OCI-LY7 (cell line): ENCODE data around the gene NEDD9. TPM values are rescaled to one million over a fixed set of nuclear protein-coding genes. Genes with fewer than 3 reads are reported as not detected.

Experiments used
- BruUV-seq: library from RNA; stranded (reverse); fragments of 400-500 nt; replicated peaks from 2 replicates; lab custom pipeline; 2021; lab: Mats Ljungman, UMichigan
- CTCF ChIA-PET: fragments of 300-600 bp; sonication (Branson Sonifier 250); formaldehyde crosslinking; loops from one replicate; lab custom pipeline; 2022; ENCODE audit warnings: antibody characterized with exemption; ENCODE audit not compliant: unreplicated experiment; lab: Charles Lee
- POLR2A ChIA-PET: fragments of 300-600 bp; sonication (Branson Sonifier 250); formaldehyde crosslinking; loops from one replicate; lab custom pipeline; 2022; ENCODE audit warnings: antibody characterized with exemption; lab: Charles Lee
- DNase-seq: peaks from one replicate; pipeline ENCODE4 v3.0.0-alpha.2; 2015; ENCODE audit warnings: low spot score
- H2AFZ ChIP-seq: fragments of 200-600 bp; sonication (generic), shearing (Covaris generic); 2 replicates; pipeline ENCODE4 v1.6.1; 2014; ENCODE audit warnings: mild to moderate bottlenecking, antibody characterized with exemption, low read length, moderate library complexity
- H3K27ac ChIP-seq: fragments of 200-600 bp; sonication (generic); 2 replicates; pipeline ENCODE4 v1.5.1; 2014; ENCODE audit warnings: mixed run types, low read depth, mild to moderate bottlenecking, moderate library complexity, low read length, inconsistent platforms; ENCODE audit not compliant: poor library complexity, severe bottlenecking
- H3K36me3 ChIP-seq: fragments of 200-600 bp; sonication (generic); 2 replicates; pipeline ENCODE4 v1.6.1; 2014; ENCODE audit warnings: mild to moderate bottlenecking, antibody characterized with exemption, low read length, moderate library complexity, mixed read lengths; ENCODE audit not compliant: insufficient read depth
- H3K4me1 ChIP-seq: fragments of 200-600 bp; sonication (generic); 2 replicates; pipeline ENCODE4 v1.5.1; 2014; ENCODE audit warnings: mild to moderate bottlenecking, low read length; ENCODE audit not compliant: insufficient read depth, poor library complexity, severe bottlenecking
- H3K4me2 ChIP-seq: fragments of 200-600 bp; sonication (generic); 2 replicates; pipeline ENCODE4 v1.6.1; 2014; ENCODE audit warnings: mild to moderate bottlenecking, low read length
- H3K4me3 ChIP-seq: fragments of 200-600 bp; sonication (generic); 2 replicates; pipeline ENCODE4 v1.5.1; 2014; ENCODE audit warnings: mild to moderate bottlenecking, low read depth, low read length; ENCODE audit not compliant: poor library complexity, severe bottlenecking
- H3K79me2 ChIP-seq: fragments of 200-600 bp; sonication (generic); 2 replicates; pipeline ENCODE4 v1.6.1; 2016; ENCODE audit warnings: low read depth, mild to moderate bottlenecking, low read length, moderate library complexity, mixed read lengths; ENCODE audit not compliant: insufficient read depth
- H3K9me2 ChIP-seq: fragments of 200-600 bp; sonication (generic); 2 replicates; pipeline ENCODE4 v1.6.1; 2016; ENCODE audit warnings: mild to moderate bottlenecking, low read length, mixed read lengths; ENCODE audit not compliant: insufficient read depth
- H3K9me3 ChIP-seq: fragments of 200-600 bp; sonication (generic); 2 replicates; pipeline ENCODE4 v1.6.1; 2014; ENCODE audit warnings: mild to moderate bottlenecking, mixed run types, low read length, mixed read lengths
- H4K20me1 ChIP-seq: fragments of 200-600 bp; sonication (generic); 2 replicates; pipeline ENCODE4 v1.6.1; 2014; ENCODE audit warnings: mild to moderate bottlenecking, antibody characterized with exemption, low read length, moderate library complexity, mixed read lengths; ENCODE audit not compliant: insufficient read depth
- EZH2phosphoT487 ChIP-seq: fragments of 200-600 bp; sonication (generic); IDR thresholded peaks from 2 replicates; pipeline ENCODE4 v1.6.1; 2018; ENCODE audit warnings: low read depth, borderline replicate concordance, mild to moderate bottlenecking, mixed run types, antibody characterized with exemption, low read length, moderate library complexity, mixed read lengths
- intact Hi-C: fragments of 100-400 bp; cut with micrococcal nuclease; formaldehyde crosslinking; loops from one replicate; pipeline ENCODE4 v1.10.0; 2022; ENCODE audit not compliant: unreplicated experiment
- total RNA-seq, 2 experiments: library from RNA; depleted of rRNA in 1 of 2; stranded (reverse); fragments of >200 nt in 1 of 2; shearing (Covaris generic) in 1 of 2; gene quantifications; 2 replicates each; pipeline ENCODE4 v1.2.3, GENCODE V29; 2014 to 2022
- TF ChIP-seq, protein P1 (sequence below): fragments of 200-600 bp; sonication (generic); conservative IDR thresholded peaks from 2 replicates; pipeline ENCODE4 v1.5.1; 2014; ENCODE audit warnings: mild to moderate bottlenecking, antibody characterized with exemption, low read length, moderate library complexity, mixed read lengths

The NEDD9 gene
- total RNA-seq, 2 experiments from 2014 or later, result 13.0 to 41.6 TPM

DNA sequence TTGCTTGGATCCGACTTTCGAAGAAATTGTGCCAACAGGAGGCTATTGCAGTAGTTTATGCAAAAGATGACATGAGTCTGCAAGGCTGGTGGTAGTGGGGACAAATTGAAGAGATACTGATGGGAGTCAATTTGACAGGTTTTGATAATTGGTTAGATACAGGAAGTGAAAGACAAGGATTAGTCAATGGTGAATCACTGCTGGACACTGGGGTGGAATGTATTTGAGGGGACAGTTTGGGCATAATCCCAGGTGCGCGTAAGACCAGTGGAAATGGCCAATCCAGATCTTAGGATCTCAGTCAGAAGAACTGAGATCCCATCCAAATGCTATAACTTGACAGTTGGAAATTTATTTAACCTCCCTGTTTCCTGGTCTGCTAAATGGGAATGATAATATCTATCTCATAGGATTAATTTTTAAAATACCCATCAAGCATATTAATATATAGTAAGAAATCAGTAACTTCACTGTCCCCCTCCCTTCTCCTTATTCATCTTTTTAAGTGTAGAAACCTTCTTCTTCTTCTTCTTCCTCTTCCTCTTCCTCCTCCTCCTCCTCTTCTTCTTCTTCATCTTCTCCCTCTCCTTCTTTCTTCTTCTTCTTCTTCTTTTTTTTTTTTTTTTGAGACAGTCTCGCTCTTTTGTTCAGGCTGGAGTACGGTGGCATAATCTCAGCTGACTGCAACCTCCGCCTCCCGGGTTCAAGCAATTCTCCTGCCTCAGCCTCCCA, 90.0 kb downstream of the NEDD9 start:
- Histone ChIP-seq H3K27ac (no peak overlapping the region), H3K4me3 (no peak overlapping the region), H4K20me1 (peaks cover 2% of the 10 kb centered on the region; the same call in 1 of the 2 replicates), H3K79me2 (no peaks in the 10 kb centered on the region), H3K9me3 (no peaks in the 10 kb centered on the region), H3K9me2 (no peaks in the 10 kb centered on the region), H3K36me3 (peaks cover 3% of the 10 kb centered on the region; the same call in 1 of the 2 replicates), H3K4me2 (no peak overlapping the region), H2AFZ (no peak overlapping the region), H3K4me1 (no peaks in the 10 kb centered on the region)
- intact Hi-C loops, result loop anchor here (5.0 kb wide), 1 partner anchor 190 kb away; no protein-coding TSS in a partner anchor
- POLR2A ChIA-PET, result interaction anchor here (1.0 to 1.8 kb wide), 2 partner anchors 15 to 354 kb away, joined by 4 to 6 read pairs; no protein-coding TSS in a partner anchor
- DNase-seq, result no peak
- BruUV-seq, result no TSS peak
- CTCF ChIA-PET, result no interaction called here
- TF ChIP-seq EZH2phosphoT487, result no peak
- TF ChIP-seq, protein P1, sequence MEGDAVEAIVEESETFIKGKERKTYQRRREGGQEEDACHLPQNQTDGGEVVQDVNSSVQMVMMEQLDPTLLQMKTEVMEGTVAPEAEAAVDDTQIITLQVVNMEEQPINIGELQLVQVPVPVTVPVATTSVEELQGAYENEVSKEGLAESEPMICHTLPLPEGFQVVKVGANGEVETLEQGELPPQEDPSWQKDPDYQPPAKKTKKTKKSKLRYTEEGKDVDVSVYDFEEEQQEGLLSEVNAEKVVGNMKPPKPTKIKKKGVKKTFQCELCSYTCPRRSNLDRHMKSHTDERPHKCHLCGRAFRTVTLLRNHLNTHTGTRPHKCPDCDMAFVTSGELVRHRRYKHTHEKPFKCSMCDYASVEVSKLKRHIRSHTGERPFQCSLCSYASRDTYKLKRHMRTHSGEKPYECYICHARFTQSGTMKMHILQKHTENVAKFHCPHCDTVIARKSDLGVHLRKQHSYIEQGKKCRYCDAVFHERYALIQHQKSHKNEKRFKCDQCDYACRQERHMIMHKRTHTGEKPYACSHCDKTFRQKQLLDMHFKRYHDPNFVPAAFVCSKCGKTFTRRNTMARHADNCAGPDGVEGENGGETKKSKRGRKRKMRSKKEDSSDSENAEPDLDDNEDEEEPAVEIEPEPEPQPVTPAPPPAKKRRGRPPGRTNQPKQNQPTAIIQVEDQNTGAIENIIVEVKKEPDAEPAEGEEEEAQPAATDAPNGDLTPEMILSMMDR, result no peak

DNA sequence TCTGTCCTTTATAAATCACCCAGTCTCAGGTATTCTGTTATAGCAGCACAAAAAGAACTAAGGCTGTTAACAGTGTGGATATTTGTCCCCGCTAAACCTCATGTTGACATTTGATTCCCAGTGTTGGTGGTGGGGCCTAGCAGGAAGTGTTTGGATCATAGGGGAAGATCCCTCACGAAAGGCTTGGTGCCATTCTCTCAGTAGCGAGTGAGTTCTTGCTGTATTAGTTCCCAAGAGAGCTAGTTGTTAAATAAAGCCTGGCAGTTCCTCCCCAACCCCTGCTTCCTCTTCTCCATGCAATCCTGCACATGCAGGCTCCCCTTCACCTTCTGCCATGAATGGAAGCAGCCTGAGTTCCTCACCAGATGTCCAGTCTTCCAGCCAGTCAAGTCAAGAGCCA, 91.2 kb downstream of the NEDD9 start:
- H3K4me3 ChIP-seq, result no peak overlapping the region
- ChIA-PET CTCF (no interaction called here), POLR2A (no interaction called here)
- no peaks in the 10 kb centered on the region for H3K79me2 ChIP-seq
- TF ChIP-seq, protein P1, result no peak
- TF ChIP-seq EZH2phosphoT487, result no peak
- H3K36me3 ChIP-seq, result peaks cover 14% of the 10 kb centered on the region; the same call in 1 of the 2 replicates
- H2AFZ ChIP-seq, result no peak overlapping the region
- no TSS peak for BruUV-seq
- no peak overlapping the region for H3K27ac ChIP-seq
- intact Hi-C loops, result loop anchor here (5.0 kb wide), 1 partner anchor 189 kb away; no protein-coding TSS in a partner anchor
- no peaks in the 10 kb centered on the region for H3K4me1 ChIP-seq
- no peak for DNase-seq
- peaks cover 4% of the 10 kb centered on the region; the same call in 1 of the 2 replicates for H4K20me1 ChIP-seq
- no peaks in the 10 kb centered on the region for H3K9me3 ChIP-seq
- H3K4me2 ChIP-seq, result no peak overlapping the region
- H3K9me2 ChIP-seq, result no peaks in the 10 kb centered on the region

DNA sequence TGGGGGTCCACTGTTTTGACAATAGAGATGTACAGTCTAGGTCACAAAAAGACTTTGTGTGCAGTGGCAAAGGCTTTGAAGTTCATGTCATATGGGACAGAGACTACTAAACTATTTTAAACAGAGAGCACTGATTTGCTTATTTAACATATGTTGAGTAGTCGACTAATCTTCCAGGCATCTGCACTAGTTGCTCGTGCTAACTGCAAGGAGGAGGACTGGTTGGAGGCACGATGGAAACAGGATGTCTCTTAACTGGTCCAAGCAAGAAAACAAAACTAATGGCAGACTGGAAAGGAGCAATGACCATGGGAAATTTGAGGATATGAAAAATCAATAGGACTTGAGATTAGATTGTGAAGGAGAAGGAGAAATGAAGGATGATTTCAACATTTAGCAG, 92.4 kb downstream of the NEDD9 start:
- TF ChIP-seq, protein P1, result no peak
- no peak for TF ChIP-seq EZH2phosphoT487
- BruUV-seq, result no TSS peak
- Histone ChIP-seq H3K4me2 (no peak overlapping the region), H3K79me2 (no peaks in the 10 kb centered on the region), H3K9me3 (no peaks in the 10 kb centered on the region), H3K27ac (no peak overlapping the region), H4K20me1 (peaks cover 4% of the 10 kb centered on the region; the same call in 1 of the 2 replicates), H3K36me3 (peaks cover 26% of the 10 kb centered on the region), H3K4me3 (no peak overlapping the region), H2AFZ (no peak overlapping the region), H3K4me1 (no peaks in the 10 kb centered on the region), H3K9me2 (no peaks in the 10 kb centered on the region)
- intact Hi-C loops, result loop anchor here (5.0 kb wide), 1 partner anchor 188 kb away; no protein-coding TSS in a partner anchor
- CTCF ChIA-PET, result no interaction called here
- no peak for DNase-seq
- POLR2A ChIA-PET, result interaction anchor here (0.7 kb wide), 1 partner anchor 15 kb away, joined by 3 read pairs; no protein-coding TSS in a partner anchor
